GM12878 (cell line): ENCODE measurements around the gene NBEA. TPM values are rescaled to one million over a fixed set of nuclear protein-coding genes. Genes with fewer than 3 reads are reported as not detected.

ENCODE experiments used
- YY1 ChIP-seq: IDR thresholded peaks from 2 replicates; pipeline ENCODE4 v1.6.1; 2011; ENCODE audit warnings: low read depth, mild to moderate bottlenecking, low read length
- polyA plus RNA-seq, 11 experiments: library from polyadenylated mRNA; depleted of rRNA in 4 of 11; unstranded in 6 of 11; stranded (reverse) in 5 of 11; fragments of >200 nt; fragmentation: Nextera tagmentation in 4 of 11; fragmentation: Illumina TruSeq in 1 of 11; extraction: Ambion mirVana in 4 of 11; extraction: Trizol in 1 of 11; gene quantifications; 1 replicate in 1 of 11; 2 replicates in 10 of 11; pipeline versions ENCODE4 v1.2.1 to v1.2.3, GENCODE V29; 2011 to 2016; ENCODE audit warnings: inconsistent platforms in 2 of 11, missing spikeins in 2 of 11, low read depth in 1 of 11
- total RNA-seq, 4 experiments: library from RNA; depleted of rRNA in 3 of 4; stranded (reverse); fragments of >200 nt in 3 of 4; fragmentation: Illumina TruSeq in 1 of 4; extraction: Trizol in 1 of 4; gene quantifications; 2 replicates each; pipeline versions ENCODE4 v1.2.1 to v1.2.3, GENCODE V29; 2013 to 2021
- TF ChIP-seq, protein P1 (sequence below): IDR thresholded peaks from 2 replicates; pipeline ENCODE4 v1.6.1; 2012; ENCODE audit warnings: improper control_type of control experiment, low read depth, low read length; ENCODE audit not compliant: insufficient replicate concordance
- TF ChIP-seq, protein P2 (sequence below): fragments of 450-650 bp; IDR thresholded peaks from 2 replicates; pipeline ENCODE4 v1.6.1; 2017; ENCODE audit warnings: mild to moderate bottlenecking, moderate library complexity
- TF ChIP-seq, protein P3 (sequence below): IDR thresholded peaks from 2 replicates; pipeline ENCODE4 v1.6.1; 2012; ENCODE audit warnings: low read depth, low read length, improper control_type of control experiment
- TF ChIP-seq, protein P4 (sequence below): fragments of 450-650 bp; IDR thresholded peaks from 2 replicates; pipeline ENCODE4 v1.6.1; 2018; ENCODE audit warnings: borderline replicate concordance, mild to moderate bottlenecking; ENCODE audit not compliant: partially characterized antibody

NBEA gene
- total and polyA plus RNA-seq, 10 of the 15 experiments (the other 5 are each of a cell fraction or from before 2014, with no cell fraction given): 0.23 to 3.6 (median 0.55) TPM

DNA sequence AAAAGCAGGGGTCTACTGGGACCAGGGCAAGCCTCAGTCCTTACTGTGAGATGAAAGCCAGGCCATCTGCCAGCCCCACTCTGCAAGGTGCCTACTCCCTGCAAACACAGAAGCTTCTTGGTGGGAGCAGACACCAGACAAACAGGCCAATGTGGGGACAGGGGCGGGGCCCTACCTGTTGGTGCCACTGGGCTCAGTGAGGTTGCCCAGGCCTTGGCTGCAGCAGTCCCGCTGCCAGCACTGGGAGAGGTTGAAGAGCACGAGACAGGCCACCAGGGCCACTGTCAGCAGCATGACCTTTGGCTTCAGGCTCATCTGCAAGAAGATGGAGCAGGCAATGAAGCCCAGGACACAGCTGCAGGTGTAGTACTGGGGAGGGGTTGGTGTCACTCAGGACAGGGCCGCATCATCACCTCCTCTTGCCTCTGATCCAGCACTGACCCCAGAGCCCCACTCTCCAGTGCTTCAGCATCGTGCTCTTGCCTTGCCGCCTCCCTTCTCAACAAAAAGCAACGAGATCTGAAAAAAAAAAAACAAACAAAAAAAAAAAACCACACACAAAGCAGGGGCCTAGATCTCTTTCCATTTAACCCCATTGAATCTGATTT, 72.6 kb downstream of the NBEA start (continued):
- TF ChIP-seq, protein P1, sequence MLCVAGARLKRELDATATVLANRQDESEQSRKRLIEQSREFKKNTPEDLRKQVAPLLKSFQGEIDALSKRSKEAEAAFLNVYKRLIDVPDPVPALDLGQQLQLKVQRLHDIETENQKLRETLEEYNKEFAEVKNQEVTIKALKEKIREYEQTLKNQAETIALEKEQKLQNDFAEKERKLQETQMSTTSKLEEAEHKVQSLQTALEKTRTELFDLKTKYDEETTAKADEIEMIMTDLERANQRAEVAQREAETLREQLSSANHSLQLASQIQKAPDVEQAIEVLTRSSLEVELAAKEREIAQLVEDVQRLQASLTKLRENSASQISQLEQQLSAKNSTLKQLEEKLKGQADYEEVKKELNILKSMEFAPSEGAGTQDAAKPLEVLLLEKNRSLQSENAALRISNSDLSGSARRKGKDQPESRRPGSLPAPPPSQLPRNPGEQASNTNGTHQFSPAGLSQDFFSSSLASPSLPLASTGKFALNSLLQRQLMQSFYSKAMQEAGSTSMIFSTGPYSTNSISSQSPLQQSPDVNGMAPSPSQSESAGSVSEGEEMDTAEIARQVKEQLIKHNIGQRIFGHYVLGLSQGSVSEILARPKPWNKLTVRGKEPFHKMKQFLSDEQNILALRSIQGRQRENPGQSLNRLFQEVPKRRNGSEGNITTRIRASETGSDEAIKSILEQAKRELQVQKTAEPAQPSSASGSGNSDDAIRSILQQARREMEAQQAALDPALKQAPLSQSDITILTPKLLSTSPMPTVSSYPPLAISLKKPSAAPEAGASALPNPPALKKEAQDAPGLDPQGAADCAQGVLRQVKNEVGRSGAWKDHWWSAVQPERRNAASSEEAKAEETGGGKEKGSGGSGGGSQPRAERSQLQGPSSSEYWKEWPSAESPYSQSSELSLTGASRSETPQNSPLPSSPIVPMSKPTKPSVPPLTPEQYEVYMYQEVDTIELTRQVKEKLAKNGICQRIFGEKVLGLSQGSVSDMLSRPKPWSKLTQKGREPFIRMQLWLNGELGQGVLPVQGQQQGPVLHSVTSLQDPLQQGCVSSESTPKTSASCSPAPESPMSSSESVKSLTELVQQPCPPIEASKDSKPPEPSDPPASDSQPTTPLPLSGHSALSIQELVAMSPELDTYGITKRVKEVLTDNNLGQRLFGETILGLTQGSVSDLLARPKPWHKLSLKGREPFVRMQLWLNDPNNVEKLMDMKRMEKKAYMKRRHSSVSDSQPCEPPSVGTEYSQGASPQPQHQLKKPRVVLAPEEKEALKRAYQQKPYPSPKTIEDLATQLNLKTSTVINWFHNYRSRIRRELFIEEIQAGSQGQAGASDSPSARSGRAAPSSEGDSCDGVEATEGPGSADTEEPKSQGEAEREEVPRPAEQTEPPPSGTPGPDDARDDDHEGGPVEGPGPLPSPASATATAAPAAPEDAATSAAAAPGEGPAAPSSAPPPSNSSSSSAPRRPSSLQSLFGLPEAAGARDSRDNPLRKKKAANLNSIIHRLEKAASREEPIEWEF: no peak
- TF ChIP-seq, protein P2, sequence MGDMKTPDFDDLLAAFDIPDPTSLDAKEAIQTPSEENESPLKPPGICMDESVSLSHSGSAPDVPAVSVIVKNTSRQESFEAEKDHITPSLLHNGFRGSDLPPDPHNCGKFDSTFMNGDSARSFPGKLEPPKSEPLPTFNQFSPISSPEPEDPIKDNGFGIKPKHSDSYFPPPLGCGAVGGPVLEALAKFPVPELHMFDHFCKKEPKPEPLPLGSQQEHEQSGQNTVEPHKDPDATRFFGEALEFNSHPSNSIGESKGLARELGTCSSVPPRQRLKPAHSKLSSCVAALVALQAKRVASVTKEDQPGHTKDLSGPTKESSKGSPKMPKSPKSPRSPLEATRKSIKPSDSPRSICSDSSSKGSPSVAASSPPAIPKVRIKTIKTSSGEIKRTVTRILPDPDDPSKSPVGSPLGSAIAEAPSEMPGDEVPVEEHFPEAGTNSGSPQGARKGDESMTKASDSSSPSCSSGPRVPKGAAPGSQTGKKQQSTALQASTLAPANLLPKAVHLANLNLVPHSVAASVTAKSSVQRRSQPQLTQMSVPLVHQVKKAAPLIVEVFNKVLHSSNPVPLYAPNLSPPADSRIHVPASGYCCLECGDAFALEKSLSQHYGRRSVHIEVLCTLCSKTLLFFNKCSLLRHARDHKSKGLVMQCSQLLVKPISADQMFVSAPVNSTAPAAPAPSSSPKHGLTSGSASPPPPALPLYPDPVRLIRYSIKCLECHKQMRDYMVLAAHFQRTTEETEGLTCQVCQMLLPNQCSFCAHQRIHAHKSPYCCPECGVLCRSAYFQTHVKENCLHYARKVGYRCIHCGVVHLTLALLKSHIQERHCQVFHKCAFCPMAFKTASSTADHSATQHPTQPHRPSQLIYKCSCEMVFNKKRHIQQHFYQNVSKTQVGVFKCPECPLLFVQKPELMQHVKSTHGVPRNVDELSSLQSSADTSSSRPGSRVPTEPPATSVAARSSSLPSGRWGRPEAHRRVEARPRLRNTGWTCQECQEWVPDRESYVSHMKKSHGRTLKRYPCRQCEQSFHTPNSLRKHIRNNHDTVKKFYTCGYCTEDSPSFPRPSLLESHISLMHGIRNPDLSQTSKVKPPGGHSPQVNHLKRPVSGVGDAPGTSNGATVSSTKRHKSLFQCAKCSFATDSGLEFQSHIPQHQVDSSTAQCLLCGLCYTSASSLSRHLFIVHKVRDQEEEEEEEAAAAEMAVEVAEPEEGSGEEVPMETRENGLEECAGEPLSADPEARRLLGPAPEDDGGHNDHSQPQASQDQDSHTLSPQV: no peak
- TF ChIP-seq, protein P3, sequence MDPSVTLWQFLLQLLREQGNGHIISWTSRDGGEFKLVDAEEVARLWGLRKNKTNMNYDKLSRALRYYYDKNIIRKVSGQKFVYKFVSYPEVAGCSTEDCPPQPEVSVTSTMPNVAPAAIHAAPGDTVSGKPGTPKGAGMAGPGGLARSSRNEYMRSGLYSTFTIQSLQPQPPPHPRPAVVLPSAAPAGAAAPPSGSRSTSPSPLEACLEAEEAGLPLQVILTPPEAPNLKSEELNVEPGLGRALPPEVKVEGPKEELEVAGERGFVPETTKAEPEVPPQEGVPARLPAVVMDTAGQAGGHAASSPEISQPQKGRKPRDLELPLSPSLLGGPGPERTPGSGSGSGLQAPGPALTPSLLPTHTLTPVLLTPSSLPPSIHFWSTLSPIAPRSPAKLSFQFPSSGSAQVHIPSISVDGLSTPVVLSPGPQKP: no peak
- TF ChIP-seq, protein P4, sequence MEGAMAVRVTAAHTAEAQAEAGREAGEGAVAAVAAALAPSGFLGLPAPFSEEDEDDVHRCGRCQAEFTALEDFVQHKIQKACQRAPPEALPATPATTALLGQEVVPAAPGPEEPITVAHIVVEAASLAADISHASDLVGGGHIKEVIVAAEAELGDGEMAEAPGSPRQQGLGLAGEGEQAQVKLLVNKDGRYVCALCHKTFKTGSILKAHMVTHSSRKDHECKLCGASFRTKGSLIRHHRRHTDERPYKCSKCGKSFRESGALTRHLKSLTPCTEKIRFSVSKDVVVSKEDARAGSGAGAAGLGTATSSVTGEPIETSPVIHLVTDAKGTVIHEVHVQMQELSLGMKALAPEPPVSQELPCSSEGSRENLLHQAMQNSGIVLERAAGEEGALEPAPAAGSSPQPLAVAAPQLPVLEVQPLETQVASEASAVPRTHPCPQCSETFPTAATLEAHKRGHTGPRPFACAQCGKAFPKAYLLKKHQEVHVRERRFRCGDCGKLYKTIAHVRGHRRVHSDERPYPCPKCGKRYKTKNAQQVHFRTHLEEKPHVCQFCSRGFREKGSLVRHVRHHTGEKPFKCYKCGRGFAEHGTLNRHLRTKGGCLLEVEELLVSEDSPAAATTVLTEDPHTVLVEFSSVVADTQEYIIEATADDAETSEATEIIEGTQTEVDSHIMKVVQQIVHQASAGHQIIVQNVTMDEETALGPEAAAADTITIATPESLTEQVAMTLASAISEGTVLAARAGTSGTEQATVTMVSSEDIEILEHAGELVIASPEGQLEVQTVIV: no peak
- TF ChIP-seq YY1: no peak
